AG04450 (cell line): ENCODE data around the gene NDUFS8. TPM values are rescaled to one million over a fixed set of nuclear protein-coding genes. Genes with fewer than 3 reads are reported as not detected.

Experiments
- CTCF ChIA-PET: fragments of 300-600, 350-600 bp; formaldehyde crosslinking; extraction: SDS; loops from one replicate; lab custom pipeline; 2022; ENCODE audit warnings: antibody characterized with exemption, inconsistent platforms; lab: Charles Lee
- POLR2A ChIA-PET: fragments of 350-600 bp; formaldehyde crosslinking; extraction: SDS; loops from one replicate; lab custom pipeline; 2021; ENCODE audit warnings: antibody characterized with exemption, inconsistent platforms; lab: Yijun Ruan, JAX
- DNase-seq: peaks from one replicate; pipeline ENCODE4 v3.0.0-alpha.2; 2011; ENCODE audit warnings: low read depth, low spot score
- H3K27ac ChIP-seq: one replicate; pipeline ENCODE4 v1.5.1; 2012; ENCODE audit warnings: low read depth, low read length, control low read depth
- H3K27me3 ChIP-seq: one replicate; pipeline ENCODE4 v1.6.0; 2012; ENCODE audit warnings: low read length; ENCODE audit not compliant: control insufficient read depth, insufficient read depth
- H3K4me3 ChIP-seq: 2 replicates; pipeline ENCODE4 v1.5.1; 2011; ENCODE audit warnings: mild to moderate bottlenecking, low read depth, low read length, control low read depth
- H3K9me3 ChIP-seq: 2 replicates; pipeline ENCODE4 v1.5.1; 2012; ENCODE audit warnings: low read length; ENCODE audit not compliant: control insufficient read depth, insufficient read depth
- CTCF ChIP-seq: IDR thresholded peaks from 2 replicates; pipeline ENCODE4 v1.5.1; 2011; ENCODE audit warnings: low read depth, low read length, control low read depth, inconsistent platforms
- polyA plus RNA-seq: library from polyadenylated mRNA; depleted of rRNA; stranded (reverse); fragments of >200 nt; gene quantifications from 2 replicates; pipeline ENCODE4 v1.2.3, GENCODE V29; 2011

Gene NDUFS8
- polyA plus RNA-seq, 1 experiment = 42.5 TPM

GRCh38 chr11:68002938-68003845 is 27.3 kb upstream of the NDUFS8 start:
- no peak overlapping the region for H3K27ac ChIP-seq
- H3K4me3 ChIP-seq = peak overlapping the region; percentile 65
- TF ChIP-seq CTCF = no peak
- no peaks in the 10 kb centered on the region; the same call in 1 of the 2 replicates for H3K9me3 ChIP-seq
- ChIA-PET CTCF (interaction anchor here (1.1 kb wide), 1 partner anchor 9 kb away, joined by 4 read pairs; no protein-coding TSS in a partner anchor), POLR2A (interaction anchor here (0.9 kb wide), 1 partner anchor 38 kb away, joined by 3 read pairs; no protein-coding TSS in a partner anchor)
- H3K27me3 ChIP-seq = no peaks in the 10 kb centered on the region
- no peak for DNase-seq

- DNase-seq = no peak
- ChIA-PET CTCF (no interaction called here), POLR2A (no interaction called here)
- TF ChIP-seq CTCF = no peak
- H3K27me3 ChIP-seq = no peaks in the 10 kb centered on the region
- no peak within 1 kb of the TSS for H3K27ac ChIP-seq
- no peaks in the 10 kb centered on the region; the same call in 1 of the 2 replicates for H3K9me3 ChIP-seq
- H3K4me3 ChIP-seq = peak within 1 kb of the TSS; percentile 65
Measured at GRCh38 chr11:68003846-68004550, 26.5 kb upstream of the NDUFS8 start, which contains the start of gene UNC93B1. Gene UNC93B1 (minus strand): TSS chr11:68004097. CDS start chr11:68004043, 54 bp downstream.

GRCh38 chr11:68004551-68005335 is 25.7 kb upstream of the NDUFS8 start:
- POLR2A ChIA-PET = no interaction called here
- TF ChIP-seq CTCF = no peak
- peak overlapping the region; percentile 65 for H3K4me3 ChIP-seq
- no peak for DNase-seq
- H3K27ac ChIP-seq = no peak overlapping the region
- H3K9me3 ChIP-seq = no peaks in the 10 kb centered on the region; the same call in 1 of the 2 replicates
- H3K27me3 ChIP-seq = no peaks in the 10 kb centered on the region
- CTCF ChIA-PET = interaction anchor here (1.2 kb wide), 1 partner anchor 11 kb away, joined by 4 read pairs; no protein-coding TSS in a partner anchor

- no peak overlapping the region for H3K27ac ChIP-seq
Measured at GRCh38 chr11:68006606-68007166, 23.8 kb upstream of the NDUFS8 start.

More at GRCh38 chr11:68006606-68007166, 23.8 kb upstream of the NDUFS8 start:
- ChIA-PET CTCF (no interaction called here), POLR2A (no interaction called here)
- Histone ChIP-seq H3K9me3 (no peaks in the 10 kb centered on the region; the same call in 1 of the 2 replicates), H3K27me3 (no peaks in the 10 kb centered on the region), H3K4me3 (no peak overlapping the region)
- no peak for DNase-seq
- TF ChIP-seq CTCF = no peak
